Measurements from ENCODE around the gene TMEM237.
"Not testable (repeated sequence)": the region's sequence is repeated elsewhere in the genome, so short reads cannot be mapped to it uniquely, and the experiment has no call there.

- not testable (repeated sequence) for TF ChIP-seq CTCF (IDR thresholded peaks at IDR 0.05); EZH2 (IDR thresholded peaks at IDR 0.05; ENCODE audit: borderline replicate concordance, insufficient read depth, low read depth, low read length, poor library complexity, severe bottlenecking)
These were observed 27.9 kb upstream of the TMEM237 start for GRCh38 chr2:201671205-201671604.
